IMR-90 (cell line): ENCODE data around the gene RNF31. TPM values are rescaled to one million over a fixed set of nuclear protein-coding genes. Genes with fewer than 3 reads are reported as not detected.

ENCODE experiments used
- ATAC-seq: fragments of 200-7000 bp; cut with Tn5 transposase; 2 replicates; pipeline ENCODE4 v1.9.1; 2020; ENCODE audit warnings: low read depth, mild to moderate bottlenecking, moderate library complexity
- BruUV-seq: library from RNA; stranded (reverse); fragments of 400-500 nt; replicated peaks from 2 replicates; lab custom pipeline; 2021; lab: Mats Ljungman, UMichigan
- CTCF ChIA-PET: fragments of 300-600 bp; formaldehyde crosslinking; extraction: SDS; loops from one replicate; lab custom pipeline; 2021; ENCODE audit warnings: antibody characterized with exemption; lab: Yijun Ruan, JAX
- POLR2A ChIA-PET: fragments of 300-600 bp; sonication (Branson Sonifier 250); formaldehyde crosslinking; loops from one replicate; lab custom pipeline; 2022; ENCODE audit warnings: antibody characterized with exemption; ENCODE audit not compliant: unreplicated experiment; lab: Charles Lee
- DNase-seq: peaks from one replicate; pipeline ENCODE4 v3.0.0; 2013
- H2AFZ ChIP-seq: replicated peaks from 2 replicates; pipeline ENCODE3; 2013; ENCODE audit warnings: low read length, mild to moderate bottlenecking; ENCODE audit not compliant: poor library complexity
- H2AK5ac ChIP-seq: 2 replicates; pipeline ENCODE4 v1.6.1; 2013; ENCODE audit warnings: low read depth, low read length, inconsistent platforms
- H2AK9ac ChIP-seq: replicated peaks from 2 replicates; pipeline ENCODE3; 2013; ENCODE audit warnings: mild to moderate bottlenecking, low read depth, low read length, moderate library complexity; ENCODE audit not compliant: poor library complexity
- H2BK120ac ChIP-seq: 2 replicates; pipeline ENCODE4 v1.6.1; 2013; ENCODE audit warnings: low read depth, low read length, inconsistent platforms
- H2BK15ac ChIP-seq: 3 replicates; pipeline ENCODE4 v1.6.1; 2013; ENCODE audit warnings: low read depth, low read length, inconsistent platforms
- H2BK20ac ChIP-seq: 2 replicates; pipeline ENCODE4 v1.6.1; 2013; ENCODE audit warnings: low read depth, mild to moderate bottlenecking, inconsistent platforms, low read length, moderate library complexity
- H2BK5ac ChIP-seq: 2 replicates; pipeline ENCODE4 v1.6.1; 2013; ENCODE audit warnings: mild to moderate bottlenecking, low read depth, low read length, inconsistent platforms; ENCODE audit not compliant: poor library complexity, severe bottlenecking
- H3K14ac ChIP-seq: replicated peaks from 2 replicates; pipeline ENCODE4 v1.6.1; 2013; ENCODE audit warnings: low read depth, low read length, inconsistent platforms
- H3K18ac ChIP-seq: 2 replicates; pipeline ENCODE4 v1.6.1; 2013; ENCODE audit warnings: low read depth, low read length, control low read depth
- H3K23ac ChIP-seq: 2 replicates; pipeline ENCODE4 v1.6.1; 2013; ENCODE audit warnings: low read depth, low read length, inconsistent platforms
- H3K27ac ChIP-seq: 2 replicates; pipeline ENCODE4 v1.5.1; 2013; ENCODE audit warnings: mild to moderate bottlenecking, control low read depth, low read length; ENCODE audit not compliant: insufficient read depth
- H3K27me3 ChIP-seq: 2 replicates; pipeline ENCODE4 v1.6.1; 2013; ENCODE audit warnings: low read length; ENCODE audit not compliant: control insufficient read depth, insufficient read depth
- H3K36me3 ChIP-seq: 2 replicates; pipeline ENCODE4 v1.6.1; 2013; ENCODE audit warnings: low read length, mixed read lengths; ENCODE audit not compliant: control insufficient read depth, insufficient read depth
- H3K4ac ChIP-seq: 2 replicates; pipeline ENCODE4 v1.6.1; 2013; ENCODE audit warnings: low read depth, low read length, inconsistent platforms
- H3K4me1 ChIP-seq: 2 replicates; pipeline ENCODE4 v1.6.1; 2013; ENCODE audit warnings: low read length, mixed read lengths; ENCODE audit not compliant: control insufficient read depth, insufficient read depth
- H3K4me2 ChIP-seq: 2 replicates; pipeline ENCODE4 v1.6.1; 2013; ENCODE audit warnings: low read depth, mild to moderate bottlenecking, control low read depth, low read length, moderate library complexity
- H3K4me3 ChIP-seq: 2 replicates; pipeline ENCODE4 v1.5.1; 2013; ENCODE audit warnings: low read depth, mild to moderate bottlenecking, control low read depth, low read length, moderate library complexity; ENCODE audit not compliant: insufficient read depth
- H3K56ac ChIP-seq: 2 replicates; pipeline ENCODE4 v1.6.1; 2013; ENCODE audit warnings: low read length, inconsistent platforms; ENCODE audit not compliant: insufficient read depth; ENCODE audit errors: extremely low read depth
- H3K79me1 ChIP-seq, 2 experiments: 2 replicates each; pipeline ENCODE4 v1.6.1; 2013; ENCODE audit warnings: low read length in 2 of 2, inconsistent platforms in 1 of 2, low read depth in 1 of 2
- H3K9ac ChIP-seq: 2 replicates; pipeline ENCODE4 v1.6.1; 2013; ENCODE audit warnings: low read depth, low read length, control low read depth
- H3K9me1 ChIP-seq: 2 replicates; pipeline ENCODE4 v1.6.1; 2013; ENCODE audit warnings: low read length, inconsistent platforms; ENCODE audit not compliant: insufficient read depth
- H3K9me3 ChIP-seq: 2 replicates; pipeline ENCODE4 v1.6.1; 2013; ENCODE audit warnings: low read length; ENCODE audit not compliant: control insufficient read depth, insufficient read depth
- H4K20me1 ChIP-seq: 2 replicates; pipeline ENCODE4 v1.6.1; 2013; ENCODE audit warnings: low read length, inconsistent platforms; ENCODE audit not compliant: insufficient read depth
- H4K5ac ChIP-seq: 2 replicates; pipeline ENCODE4 v1.6.1; 2013; ENCODE audit warnings: mild to moderate bottlenecking, low read depth, low read length, control low read depth
- H4K8ac ChIP-seq, 2 experiments: 2 replicates each; pipeline ENCODE4 v1.6.1; 2013; ENCODE audit warnings: low read depth in 2 of 2, low read length in 2 of 2, control low read depth in 1 of 2, inconsistent platforms in 1 of 2
- H4K91ac ChIP-seq: 2 replicates; pipeline ENCODE4 v1.6.1; 2013; ENCODE audit warnings: low read depth, low read length, inconsistent platforms; ENCODE audit not compliant: insufficient read depth
- BHLHE40 ChIP-seq: fragments of 150-350 bp; IDR thresholded peaks from 2 replicates; pipeline ENCODE4 v1.6.1; 2016; ENCODE audit warnings: mild to moderate bottlenecking, low read depth, low read length
- CHD1 ChIP-seq: IDR thresholded peaks from 2 replicates; pipeline ENCODE4 v1.6.1; 2012; ENCODE audit warnings: low read depth, low read length, improper control_type of control experiment
- MAFK ChIP-seq: IDR thresholded peaks from 2 replicates; pipeline ENCODE4 v1.6.1; 2012; ENCODE audit warnings: low read depth, low read length, improper control_type of control experiment
- MXI1 ChIP-seq: IDR thresholded peaks from 2 replicates; pipeline ENCODE4 v1.6.1; 2012; ENCODE audit warnings: low read depth, mild to moderate bottlenecking, low read length, moderate library complexity, borderline replicate concordance
- NFE2L2 ChIP-seq: fragments of 150-350 bp; IDR thresholded peaks from 2 replicates; pipeline ENCODE4 v1.6.1; 2016; ENCODE audit warnings: low read depth, mild to moderate bottlenecking, low read length
- RFX5 ChIP-seq: IDR thresholded peaks from 2 replicates; pipeline ENCODE4 v1.8.0; 2012; ENCODE audit warnings: low read depth, mild to moderate bottlenecking, low read length, moderate library complexity
- WGBS, 2 experiments: methylation state at CpG; one replicate each; pipeline versions ENCODE4 v1.1.5 to v1.1.7; 2013; ENCODE audit warnings: missing lambda C conversion rate in 2 of 2; ENCODE audit not compliant: insufficient read length in 1 of 2; ENCODE audit errors: extremely low coverage in 2 of 2; 5-methylcytosine and 5-hydroxymethylcytosine counted together
- dilution Hi-C: fragments of 300-500 bp; cut with HindIII; formaldehyde crosslinking; loops from one replicate; pipeline ENCODE4 v1.14.3; 2018; ENCODE audit warnings: low sequenced_read_pairs; ENCODE audit not compliant: unreplicated experiment
- in situ Hi-C: fragments of 300-500 bp; cut with MboI; formaldehyde crosslinking; loops from 3 replicates; pipeline ENCODE4 v1.14.3; 2019; ENCODE audit warnings: low sequenced_read_pairs, inconsistent platforms, mixed read lengths
- intact Hi-C: fragments of 100-400 bp; cut with micrococcal nuclease; formaldehyde crosslinking; loops from 2 replicates; pipeline ENCODE4 v1.10.0; 2022
- polyA plus RNA-seq, 3 experiments: library from polyadenylated mRNA; depleted of rRNA; stranded (reverse); fragments of >200 nt; gene quantifications; 2 replicates each; pipeline ENCODE4 v1.2.3, GENCODE V29; 2012; ENCODE audit warnings: low replicate concordance in 1 of 3
- total RNA-seq: library from RNA; depleted of rRNA; stranded (reverse); fragments of >200 nt; gene quantifications from 2 replicates; pipeline ENCODE4 v1.2.3, GENCODE V29; 2012

RNF31 gene
- total and polyA plus RNA-seq, 2 of the 4 experiments (the other 2 are of a cell fraction): 31.6 to 37.5 TPM

- Histone ChIP-seq H4K20me1 (no peaks in the 10 kb centered on the region), H2AFZ (no peak overlapping the region), H2AK5ac (no peak overlapping the region), H3K4me3 (no peak overlapping the region), H4K5ac (no peak overlapping the region), H3K14ac (no peak overlapping the region), H3K18ac (no peak overlapping the region), H3K36me3 (peaks cover 27% of the 10 kb centered on the region), H4K91ac (no peak overlapping the region), H3K27ac (no peak overlapping the region), H2AK9ac (no peak overlapping the region), H3K4ac (no peak overlapping the region), H2BK15ac (no peak overlapping the region), H3K4me2 (no peak overlapping the region), H3K56ac (no peak overlapping the region), H2BK120ac (no peak overlapping the region), H3K23ac (no peak overlapping the region), H3K9ac (no peak overlapping the region), H2BK20ac (no peak overlapping the region), H4K8ac (no peak overlapping the region), H3K27me3 (no peaks in the 10 kb centered on the region), H2BK5ac (no peak overlapping the region), H3K9me1 (peaks cover 8% of the 10 kb centered on the region; the same call in 1 of the 2 replicates), H3K4me1 (peaks cover 3% of the 10 kb centered on the region; the same call in 1 of the 2 replicates), H3K79me1 (peaks cover 10 to 16% of the 10 kb centered on the region in 2 experiments; a peak in 2 of 4 replicates), H3K9me3 (no peaks in the 10 kb centered on the region)
- POLR2A ChIA-PET: no interaction called here
- intact Hi-C loops (no loop called here), dilution Hi-C loops (no loop called here), in situ Hi-C loops (no loop called here)
- ATAC-seq (no peak), DNase-seq (no peak)
- BruUV-seq: no TSS peak
- 81% methylated on average over 2 of the region's 6 CpGs; no CpG with 5 or more reads in 1 of the 2 experiments for WGBS, 2 experiments
- TF ChIP-seq MXI1 (no peak), CHD1 (no peak), MAFK (no peak), BHLHE40 (no peak), RFX5 (no peak), NFE2L2 (no peak)
- CTCF ChIA-PET: interaction anchor here (1.2 kb wide), 1 partner anchor 59 kb away, joined by 3 read pairs; no protein-coding TSS in a partner anchor
These were observed 30.1 kb upstream of the RNF31 start for GRCh38 chr14:24117179-24117578.
